ENCODE data around the gene RAB32.

DNA sequence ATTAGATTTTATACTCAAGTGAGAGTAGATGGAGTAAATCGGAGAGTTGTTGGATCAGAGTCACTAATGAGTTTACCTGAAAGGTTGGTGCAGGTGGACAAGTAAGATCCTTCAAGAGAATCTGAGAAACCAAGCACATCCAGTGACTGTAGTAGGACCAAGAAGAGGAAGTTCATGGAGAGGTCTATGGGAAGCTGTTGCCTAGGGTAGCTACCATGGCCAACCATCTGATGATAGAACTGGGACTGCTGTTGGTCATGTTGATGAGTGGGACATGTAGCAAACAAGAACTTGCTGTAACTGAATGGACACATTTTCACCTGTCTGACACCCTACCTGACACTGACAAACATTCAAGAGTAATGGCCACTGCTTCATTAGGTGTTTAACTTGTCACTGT is 43.8 kb downstream of the RAB32 start:
- TF ChIP-seq, protein P1, sequence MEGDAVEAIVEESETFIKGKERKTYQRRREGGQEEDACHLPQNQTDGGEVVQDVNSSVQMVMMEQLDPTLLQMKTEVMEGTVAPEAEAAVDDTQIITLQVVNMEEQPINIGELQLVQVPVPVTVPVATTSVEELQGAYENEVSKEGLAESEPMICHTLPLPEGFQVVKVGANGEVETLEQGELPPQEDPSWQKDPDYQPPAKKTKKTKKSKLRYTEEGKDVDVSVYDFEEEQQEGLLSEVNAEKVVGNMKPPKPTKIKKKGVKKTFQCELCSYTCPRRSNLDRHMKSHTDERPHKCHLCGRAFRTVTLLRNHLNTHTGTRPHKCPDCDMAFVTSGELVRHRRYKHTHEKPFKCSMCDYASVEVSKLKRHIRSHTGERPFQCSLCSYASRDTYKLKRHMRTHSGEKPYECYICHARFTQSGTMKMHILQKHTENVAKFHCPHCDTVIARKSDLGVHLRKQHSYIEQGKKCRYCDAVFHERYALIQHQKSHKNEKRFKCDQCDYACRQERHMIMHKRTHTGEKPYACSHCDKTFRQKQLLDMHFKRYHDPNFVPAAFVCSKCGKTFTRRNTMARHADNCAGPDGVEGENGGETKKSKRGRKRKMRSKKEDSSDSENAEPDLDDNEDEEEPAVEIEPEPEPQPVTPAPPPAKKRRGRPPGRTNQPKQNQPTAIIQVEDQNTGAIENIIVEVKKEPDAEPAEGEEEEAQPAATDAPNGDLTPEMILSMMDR (IDR thresholded peaks at IDR 0.05): no peak
- no peak for TF ChIP-seq POLR2A (IDR thresholded peaks at IDR 0.05)
